Endothelial cell of umbilical vein (primary cell): ENCODE data around the gene ACVR2B.

Experiments
- CTCF ChIP-seq, 2 donors: IDR thresholded peaks; 1 replicate in 1 of 2; 2 replicates in 1 of 2; pipeline ENCODE4 v1.5.1; 2011; ENCODE audit warnings: low read length in 2 of 2, mild to moderate bottlenecking in 2 of 2, moderate library complexity in 2 of 2, control low read depth in 1 of 2, inconsistent platforms in 1 of 2, low read depth in 1 of 2; ENCODE audit not compliant: insufficient read depth in 1 of 2; ENCODE audit errors: extremely low read depth in 1 of 2
- POLR2A ChIP-seq: IDR thresholded peaks from 2 replicates; pipeline ENCODE4 v1.6.1; 2012; ENCODE audit warnings: low read depth, mild to moderate bottlenecking, control low read depth, low read length
- POLR2AphosphoS5 ChIP-seq: IDR thresholded peaks from 2 replicates; pipeline ENCODE4 v1.6.1; 2012; ENCODE audit warnings: low read depth, mild to moderate bottlenecking, control low read depth, low read length, moderate library complexity; ENCODE audit not compliant: insufficient read depth

GRCh38 chr3:38534604-38535003 lies 80.9 kb downstream of the ACVR2B start:
- TF ChIP-seq POLR2A (no peak), CTCF (IDR thresholded peaks at IDR 0.05; ENCODE audit: extremely low read depth in 1 of 2, insufficient read depth in 1 of 2, low read depth in 1 of 2, low read length in 2 of 2) (no peak), POLR2AphosphoS5 (no peak)
